WTC11 (cell line): ENCODE results near the gene MTHFS.

Experiments used
- CREM ChIP-seq: sonication (generic); formaldehyde crosslinking; IDR thresholded peaks from 2 replicates; pipeline ENCODE4 v1.8.1; 2022; ENCODE audit warnings: mild to moderate bottlenecking, missing genetic modification reagents, moderate library complexity
- CTCF ChIP-seq: fragments of 200-600 bp; IDR thresholded peaks from 2 replicates; pipeline ENCODE4 v1.8.0; 2022; ENCODE audit warnings: antibody characterized with exemption
- ESRRA ChIP-seq: sonication (generic); formaldehyde crosslinking; IDR thresholded peaks from 2 replicates; pipeline ENCODE4 v1.8.1; 2022; ENCODE audit warnings: mild to moderate bottlenecking, missing genetic modification reagents, borderline replicate concordance
- FOXK1 ChIP-seq: sonication (generic); formaldehyde crosslinking; IDR thresholded peaks from 2 replicates; pipeline ENCODE4 v1.8.0; 2022; ENCODE audit warnings: mild to moderate bottlenecking, moderate library complexity, missing genetic modification reagents
- NFE2L1 ChIP-seq: sonication (generic); formaldehyde crosslinking; IDR thresholded peaks from 2 replicates; pipeline ENCODE4 v1.8.1; 2023; ENCODE audit warnings: missing genetic modification reagents
- NR1H2 ChIP-seq: sonication (generic); formaldehyde crosslinking; IDR thresholded peaks from 2 replicates; pipeline ENCODE4 v1.9.0; 2021; ENCODE audit warnings: mild to moderate bottlenecking, moderate library complexity, missing genetic modification reagents
- NR3C1 ChIP-seq: sonication (generic); formaldehyde crosslinking; conservative IDR thresholded peaks from 2 replicates; pipeline ENCODE4 v1.8.1; 2023; ENCODE audit warnings: low read depth, mild to moderate bottlenecking, missing genetic modification reagents
- SP1 ChIP-seq: sonication (generic); formaldehyde crosslinking; conservative IDR thresholded peaks from 2 replicates; pipeline ENCODE4 v1.8.1; 2022; ENCODE audit warnings: missing genetic modification reagents
- TEAD1 ChIP-seq: sonication (generic); formaldehyde crosslinking; IDR thresholded peaks from 2 replicates; pipeline ENCODE4 v1.8.0; 2022; ENCODE audit warnings: mild to moderate bottlenecking, missing genetic modification reagents
- TF ChIP-seq, protein P1 (sequence below): sonication (generic); formaldehyde crosslinking; IDR thresholded peaks from 2 replicates; pipeline ENCODE4 v1.8.1; 2023; ENCODE audit warnings: mild to moderate bottlenecking, missing genetic modification reagents, borderline replicate concordance

DNA sequence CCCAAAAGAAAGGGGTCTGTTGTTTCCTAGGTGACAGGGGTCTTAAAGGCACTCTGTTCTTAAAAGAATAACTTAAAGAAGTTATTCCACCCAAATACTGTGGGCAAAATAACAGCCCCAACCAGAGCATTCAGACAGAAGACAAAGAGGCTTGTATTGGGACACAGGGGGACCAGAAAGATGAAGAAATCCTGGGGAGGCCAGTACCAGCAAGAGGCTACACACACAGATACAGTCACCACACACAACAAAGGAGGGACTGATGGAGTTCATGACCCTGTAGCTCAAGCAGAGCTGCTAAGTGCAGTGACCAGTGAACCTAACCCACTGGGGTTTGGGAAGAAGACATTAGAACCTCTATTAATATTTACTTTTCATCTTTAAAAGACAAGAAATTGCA lies 59.0 kb downstream of the MTHFS start:
- TF ChIP-seq NR1H2 (CRISPR knock-in tag): no peak
- TF ChIP-seq FOXK1 (CRISPR knock-in tag): no peak
- no peak for TF ChIP-seq CREM
- no peak for TF ChIP-seq NR3C1 (CRISPR knock-in tag)
- TF ChIP-seq SP1 (CRISPR knock-in tag): no peak
- TF ChIP-seq NFE2L1 (CRISPR knock-in tag): no peak
- TF ChIP-seq CTCF: no peak
- no peak for TF ChIP-seq TEAD1 (CRISPR knock-in tag)
- TF ChIP-seq, protein P1, sequence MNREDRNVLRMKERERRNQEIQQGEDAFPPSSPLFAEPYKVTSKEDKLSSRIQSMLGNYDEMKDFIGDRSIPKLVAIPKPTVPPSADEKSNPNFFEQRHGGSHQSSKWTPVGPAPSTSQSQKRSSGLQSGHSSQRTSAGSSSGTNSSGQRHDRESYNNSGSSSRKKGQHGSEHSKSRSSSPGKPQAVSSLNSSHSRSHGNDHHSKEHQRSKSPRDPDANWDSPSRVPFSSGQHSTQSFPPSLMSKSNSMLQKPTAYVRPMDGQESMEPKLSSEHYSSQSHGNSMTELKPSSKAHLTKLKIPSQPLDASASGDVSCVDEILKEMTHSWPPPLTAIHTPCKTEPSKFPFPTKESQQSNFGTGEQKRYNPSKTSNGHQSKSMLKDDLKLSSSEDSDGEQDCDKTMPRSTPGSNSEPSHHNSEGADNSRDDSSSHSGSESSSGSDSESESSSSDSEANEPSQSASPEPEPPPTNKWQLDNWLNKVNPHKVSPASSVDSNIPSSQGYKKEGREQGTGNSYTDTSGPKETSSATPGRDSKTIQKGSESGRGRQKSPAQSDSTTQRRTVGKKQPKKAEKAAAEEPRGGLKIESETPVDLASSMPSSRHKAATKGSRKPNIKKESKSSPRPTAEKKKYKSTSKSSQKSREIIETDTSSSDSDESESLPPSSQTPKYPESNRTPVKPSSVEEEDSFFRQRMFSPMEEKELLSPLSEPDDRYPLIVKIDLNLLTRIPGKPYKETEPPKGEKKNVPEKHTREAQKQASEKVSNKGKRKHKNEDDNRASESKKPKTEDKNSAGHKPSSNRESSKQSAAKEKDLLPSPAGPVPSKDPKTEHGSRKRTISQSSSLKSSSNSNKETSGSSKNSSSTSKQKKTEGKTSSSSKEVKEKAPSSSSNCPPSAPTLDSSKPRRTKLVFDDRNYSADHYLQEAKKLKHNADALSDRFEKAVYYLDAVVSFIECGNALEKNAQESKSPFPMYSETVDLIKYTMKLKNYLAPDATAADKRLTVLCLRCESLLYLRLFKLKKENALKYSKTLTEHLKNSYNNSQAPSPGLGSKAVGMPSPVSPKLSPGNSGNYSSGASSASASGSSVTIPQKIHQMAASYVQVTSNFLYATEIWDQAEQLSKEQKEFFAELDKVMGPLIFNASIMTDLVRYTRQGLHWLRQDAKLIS (CRISPR knock-in tag): no peak
- TF ChIP-seq ESRRA (CRISPR knock-in tag): no peak
